ENCODE data around the gene MBNL1. TPM values are rescaled to one million over a fixed set of nuclear protein-coding genes. Genes with fewer than 3 reads are reported as not detected.

Gene MBNL1
- polyA plus RNA-seq, 3 donors = 190 to 204 (median 191) TPM

DNA sequence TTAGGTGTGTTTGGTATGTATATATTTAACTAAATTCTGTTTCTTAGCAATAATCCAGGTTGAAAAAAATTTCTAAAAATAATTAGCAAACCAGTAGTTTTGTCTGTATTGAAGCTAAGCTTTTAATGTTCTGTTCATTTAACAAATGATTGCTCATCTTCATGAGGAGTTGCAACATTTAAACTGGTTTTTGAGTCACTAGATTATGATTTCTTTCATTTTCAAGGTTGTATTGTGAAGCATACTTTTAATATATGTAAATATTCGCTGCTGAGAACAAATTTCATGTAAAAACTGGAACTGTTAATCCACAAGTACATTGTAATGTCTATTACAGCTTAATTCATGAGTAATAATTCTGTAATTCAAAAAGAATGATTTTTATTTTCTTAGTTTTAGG lies 192.7 kb downstream of the MBNL1 start:
- Histone ChIP-seq H3K4me1 (ENCODE audit: control insufficient read depth in 1 of 2, insufficient read depth in 2 of 2, low read length in 2 of 2) (peaks cover 0 to 2% of the 10 kb centered on the region in 2 donors), H2AFZ (ENCODE audit: insufficient read depth, low read depth, low read length, poor library complexity, severe bottlenecking) (no peak overlapping the region), H3K9ac (ENCODE audit: insufficient read depth, low read length, poor library complexity, severe bottlenecking) (no peak overlapping the region), H3K9me3 (replicated peaks in 1 of 2; ENCODE audit: control insufficient read depth in 1 of 2, insufficient read depth in 1 of 2, low read length in 2 of 2) (no peaks in the 10 kb centered on the region), H3K27me3 (ENCODE audit: control insufficient read depth in 2 of 2, insufficient read depth in 2 of 2, low read length in 2 of 2) (no peaks in the 10 kb centered on the region), H3K79me2 (ENCODE audit: insufficient read depth, low read length) (peaks cover 18% of the 10 kb centered on the region), H3K4me3 (replicated peaks in 1 of 3; ENCODE audit: low read depth in 2 of 3, low read length in 3 of 3) (no peak overlapping the region), H4K20me1 (ENCODE audit: insufficient read depth, low read length) (peaks cover 82% of the 10 kb centered on the region), H3K36me3 (replicated peaks in 1 of 2; ENCODE audit: control insufficient read depth in 1 of 2, insufficient read depth in 2 of 2, low read length in 2 of 2) (peaks cover 83 to 93% of the 10 kb centered on the region in 2 donors), H3K27ac (ENCODE audit: low read depth in 1 of 2, low read length in 2 of 2) (peak overlapping the region in 1 of 2 donors; percentile 2), H3K4me2 (replicated peaks; ENCODE audit: extremely low read depth, low read length, poor library complexity, severe bottlenecking) (no peak overlapping the region)
- TF ChIP-seq, protein P1, sequence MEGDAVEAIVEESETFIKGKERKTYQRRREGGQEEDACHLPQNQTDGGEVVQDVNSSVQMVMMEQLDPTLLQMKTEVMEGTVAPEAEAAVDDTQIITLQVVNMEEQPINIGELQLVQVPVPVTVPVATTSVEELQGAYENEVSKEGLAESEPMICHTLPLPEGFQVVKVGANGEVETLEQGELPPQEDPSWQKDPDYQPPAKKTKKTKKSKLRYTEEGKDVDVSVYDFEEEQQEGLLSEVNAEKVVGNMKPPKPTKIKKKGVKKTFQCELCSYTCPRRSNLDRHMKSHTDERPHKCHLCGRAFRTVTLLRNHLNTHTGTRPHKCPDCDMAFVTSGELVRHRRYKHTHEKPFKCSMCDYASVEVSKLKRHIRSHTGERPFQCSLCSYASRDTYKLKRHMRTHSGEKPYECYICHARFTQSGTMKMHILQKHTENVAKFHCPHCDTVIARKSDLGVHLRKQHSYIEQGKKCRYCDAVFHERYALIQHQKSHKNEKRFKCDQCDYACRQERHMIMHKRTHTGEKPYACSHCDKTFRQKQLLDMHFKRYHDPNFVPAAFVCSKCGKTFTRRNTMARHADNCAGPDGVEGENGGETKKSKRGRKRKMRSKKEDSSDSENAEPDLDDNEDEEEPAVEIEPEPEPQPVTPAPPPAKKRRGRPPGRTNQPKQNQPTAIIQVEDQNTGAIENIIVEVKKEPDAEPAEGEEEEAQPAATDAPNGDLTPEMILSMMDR (IDR thresholded peaks at IDR 0.05) = no peak
- Mint-ChIP-seq H3K4me3 (no peak overlapping the region), H3K4me1 (peaks cover 12% of the 10 kb centered on the region), H3K36me3 (peaks cover 52 to 73% of the 10 kb centered on the region in 2 donors), H3K27me3 (ENCODE audit: low read depth in 3 of 3) (no peaks in the 10 kb centered on the region), H3K9me3 (no peaks in the 10 kb centered on the region), H3K27ac (no peak overlapping the region)
- intact Hi-C loops (cut with micrococcal nuclease) = no loop called here
- DNase-seq = no peak
- no CpG with 5 or more reads among the region's 1 CpG for WGBS (ENCODE audit: insufficient coverage)

- 94% methylated on average over 4 of the region's 7 CpGs for WGBS (ENCODE audit: insufficient coverage)
- H3K9me3 ChIP-seq (replicated peaks in 1 of 2; ENCODE audit: control insufficient read depth in 1 of 2, insufficient read depth in 1 of 2, low read length in 2 of 2) = no peaks in the 10 kb centered on the region
- H3K4me1 Mint-ChIP-seq = peaks cover 8% of the 10 kb centered on the region
- no peak overlapping the region for H3K4me2 ChIP-seq (replicated peaks; ENCODE audit: extremely low read depth, low read length, poor library complexity, severe bottlenecking)
- intact Hi-C loops (cut with micrococcal nuclease) = no loop called here
- no peaks in the 10 kb centered on the region for H3K27me3 Mint-ChIP-seq (ENCODE audit: low read depth in 3 of 3)
- H3K27me3 ChIP-seq (ENCODE audit: control insufficient read depth in 2 of 2, insufficient read depth in 2 of 2, low read length in 2 of 2) = no peaks in the 10 kb centered on the region
- no peaks in the 10 kb centered on the region for H3K79me2 ChIP-seq (ENCODE audit: insufficient read depth, low read length)
- TF ChIP-seq, protein P1 (IDR thresholded peaks at IDR 0.05) = peak; percentile 72
- no peaks in the 10 kb centered on the region for H3K9me3 Mint-ChIP-seq
- peaks cover 51% of the 10 kb centered on the region for H4K20me1 ChIP-seq (ENCODE audit: insufficient read depth, low read length)
- H3K4me3 ChIP-seq (replicated peaks in 1 of 3; ENCODE audit: low read depth in 2 of 3, low read length in 3 of 3) = no peak overlapping the region
- no peak overlapping the region for H2AFZ ChIP-seq (ENCODE audit: insufficient read depth, low read depth, low read length, poor library complexity, severe bottlenecking)
- H3K4me3 Mint-ChIP-seq = no peak overlapping the region
- H3K4me1 ChIP-seq (ENCODE audit: control insufficient read depth in 1 of 2, insufficient read depth in 2 of 2, low read length in 2 of 2) = peaks cover 0 to 4% of the 10 kb centered on the region in 2 donors
- H3K36me3 Mint-ChIP-seq = peaks cover 29 to 49% of the 10 kb centered on the region in 2 donors
- peak overlapping the region in 2 of 7 donors; percentile 30 to 69 for H3K27ac Mint-ChIP-seq
- H3K27ac ChIP-seq (ENCODE audit: low read depth in 1 of 2, low read length in 2 of 2) = peak overlapping the region in 1 of 2 donors; percentile 24
- peaks cover 38 to 52% of the 10 kb centered on the region in 2 donors for H3K36me3 ChIP-seq (replicated peaks in 1 of 2; ENCODE audit: control insufficient read depth in 1 of 2, insufficient read depth in 2 of 2, low read length in 2 of 2)
- DNase-seq = peak; percentile 37 to 52 (median 44)
- no peak overlapping the region for H3K9ac ChIP-seq (ENCODE audit: insufficient read depth, low read length, poor library complexity, severe bottlenecking)
Observed at GRCh38 chr3:152466784-152467183, 198.1 kb downstream of the MBNL1 start.
